HG03565 (cell line): ENCODE results near the gene SARS1.

Experiments used
- ATAC-seq: cut with Tn5 transposase; IDR thresholded peaks from one replicate; pipeline ENCODE4 v1.9.1; 2021; ENCODE audit warnings: mild to moderate bottlenecking, moderate library complexity; ENCODE audit not compliant: unreplicated experiment

SARS1 gene

DNA sequence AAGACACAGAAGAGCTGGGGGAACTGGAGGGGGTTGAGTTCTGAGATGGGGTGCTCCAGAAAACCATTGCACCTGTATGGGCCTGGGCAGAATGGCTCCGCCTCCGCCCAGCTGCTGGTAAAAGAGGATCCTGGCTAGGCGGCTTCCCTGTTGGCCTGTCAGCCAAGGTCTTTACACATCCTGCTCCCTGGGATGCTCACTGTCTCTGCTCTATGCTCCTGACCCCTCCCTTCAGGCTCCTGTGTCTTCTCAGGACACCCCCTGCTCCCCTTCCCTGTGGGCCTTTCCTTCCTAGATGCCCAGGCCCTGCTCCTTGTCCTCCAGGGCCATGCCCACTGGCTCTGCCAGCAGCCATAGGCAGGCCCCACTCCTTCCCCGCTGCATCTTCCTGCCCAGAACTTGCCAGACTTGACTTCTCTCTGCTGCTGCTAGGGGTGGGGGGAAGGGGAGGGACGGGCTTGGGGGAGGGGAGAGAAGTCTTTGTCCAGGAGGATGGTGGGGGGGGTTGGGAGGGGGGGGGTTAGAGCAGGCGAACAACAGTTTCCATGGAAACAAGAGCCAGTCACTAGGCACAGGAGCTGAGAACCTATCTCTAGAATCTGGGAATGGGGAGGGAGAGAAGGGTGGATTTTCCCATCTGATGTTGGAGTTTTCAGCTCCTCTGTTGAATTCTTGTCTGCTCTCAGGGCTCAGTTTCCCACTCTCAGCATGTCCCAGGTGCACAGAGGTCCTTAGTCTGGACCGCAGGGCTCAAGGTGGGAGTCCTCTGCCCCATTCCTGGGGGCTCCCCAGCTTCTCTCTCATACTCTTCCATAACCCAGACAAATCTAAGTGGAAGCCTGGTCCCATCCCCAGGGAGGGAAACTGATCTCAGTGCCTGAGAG lies 46.2 kb downstream of the SARS1 start:
- ATAC-seq: no peak

GRCh38 chr1:109261006-109261405 lies 47.3 kb downstream of the SARS1 start:
- ATAC-seq: no peak

GRCh38 chr1:109261578-109261977 lies 47.9 kb downstream of the SARS1 start:
- no peak for ATAC-seq

DNA sequence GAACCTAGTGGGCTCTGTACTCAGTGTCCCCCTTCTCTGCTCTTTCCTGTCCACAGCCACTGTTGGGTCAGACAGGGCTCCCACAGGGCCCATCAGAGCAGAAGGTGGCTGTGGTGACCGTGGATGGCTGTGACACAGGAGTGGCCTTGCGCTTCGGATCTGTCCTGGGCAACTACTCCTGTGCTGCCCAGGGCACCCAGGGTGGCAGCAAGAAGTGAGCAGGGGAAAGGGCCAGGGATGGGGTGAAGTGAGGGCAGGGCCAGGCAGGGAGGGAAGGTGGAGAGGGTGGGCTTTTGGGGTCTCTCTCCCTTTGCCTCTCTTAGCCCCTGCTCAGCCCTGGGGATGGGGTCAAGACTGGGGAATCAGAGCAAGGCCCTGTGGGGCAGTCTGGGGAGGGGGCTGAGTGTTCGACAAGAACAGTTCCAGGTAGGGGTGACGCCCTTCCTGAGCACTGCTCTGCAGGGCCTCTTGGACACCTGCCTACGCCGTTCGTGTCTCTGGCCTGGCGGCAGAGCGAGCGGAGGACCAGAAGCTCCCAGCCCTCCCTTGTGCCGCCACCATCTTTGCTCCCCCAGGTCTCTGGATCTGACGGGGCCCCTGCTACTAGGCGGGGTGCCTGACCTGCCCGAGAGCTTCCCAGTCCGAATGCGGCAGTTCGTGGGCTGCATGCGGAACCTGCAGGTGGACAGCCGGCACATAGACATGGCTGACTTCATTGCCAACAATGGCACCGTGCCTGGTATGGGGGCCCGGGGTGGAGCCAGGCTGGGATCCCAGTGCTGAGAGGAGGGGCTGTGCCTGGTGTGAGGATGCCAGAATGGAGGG lies 48.7 kb downstream of the SARS1 start:
- ATAC-seq: no peak

- ATAC-seq: no peak
These were observed 49.5 kb downstream of the SARS1 start for GRCh38 chr1:109263234-109263596.

DNA sequence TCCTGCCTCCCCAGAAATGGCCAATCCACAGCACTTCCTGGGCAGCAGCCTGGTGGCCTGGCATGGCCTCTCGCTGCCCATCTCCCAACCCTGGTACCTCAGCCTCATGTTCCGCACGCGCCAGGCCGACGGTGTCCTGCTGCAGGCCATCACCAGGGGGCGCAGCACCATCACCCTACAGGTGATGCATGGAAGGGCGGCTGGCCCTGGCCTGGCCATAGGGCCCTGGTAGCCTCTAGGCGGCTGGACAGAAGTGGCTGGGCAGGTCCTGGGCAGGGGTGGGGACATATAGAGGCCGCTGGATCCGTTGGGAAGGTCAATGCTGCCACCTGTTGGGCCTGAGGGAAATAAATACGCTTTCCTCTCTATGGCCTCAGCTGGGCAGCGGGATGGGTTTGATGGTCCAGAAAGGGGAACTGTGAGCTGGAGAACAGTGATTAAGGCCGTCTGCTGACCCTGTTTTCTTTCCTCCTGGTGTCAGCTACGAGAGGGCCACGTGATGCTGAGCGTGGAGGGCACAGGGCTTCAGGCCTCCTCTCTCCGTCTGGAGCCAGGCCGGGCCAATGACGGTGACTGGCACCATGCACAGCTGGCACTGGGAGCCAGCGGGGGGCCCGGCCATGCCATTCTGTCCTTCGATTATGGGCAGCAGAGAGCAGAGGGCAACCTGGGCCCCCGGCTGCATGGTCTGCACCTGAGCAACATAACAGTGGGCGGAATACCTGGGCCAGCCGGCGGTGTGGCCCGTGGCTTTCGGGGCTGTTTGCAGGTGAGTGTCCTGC lies 50.1 kb downstream of the SARS1 start:
- ATAC-seq: peak; percentile 49

GRCh38 chr1:109264379-109264755 lies 50.6 kb downstream of the SARS1 start:
- ATAC-seq: no peak

GRCh38 chr1:109265016-109265415 lies 51.3 kb downstream of the SARS1 start:
- ATAC-seq: no peak

DNA sequence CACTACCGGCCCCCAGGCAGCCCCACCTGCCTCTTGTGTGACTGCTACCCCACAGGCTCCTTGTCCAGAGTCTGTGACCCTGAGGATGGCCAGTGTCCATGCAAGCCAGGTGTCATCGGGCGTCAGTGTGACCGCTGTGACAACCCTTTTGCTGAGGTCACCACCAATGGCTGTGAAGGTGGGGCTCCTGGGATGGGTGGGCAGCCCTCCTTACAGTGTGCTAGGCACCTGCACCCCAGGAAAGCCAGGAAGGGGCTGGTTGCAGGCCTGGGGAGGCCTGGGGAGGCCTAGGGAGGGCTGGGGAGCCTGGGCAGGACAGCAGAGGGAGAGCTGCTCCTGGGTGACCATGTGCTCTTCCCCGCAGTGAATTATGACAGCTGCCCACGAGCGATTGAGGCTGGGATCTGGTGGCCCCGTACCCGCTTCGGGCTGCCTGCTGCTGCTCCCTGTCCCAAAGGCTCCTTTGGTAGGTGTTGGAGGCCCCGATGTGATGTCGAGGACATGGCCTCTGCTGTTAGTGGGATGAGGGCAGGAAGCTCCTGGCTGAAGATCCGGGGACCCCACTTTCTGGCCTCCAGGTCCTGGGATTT lies 52.1 kb downstream of the SARS1 start:
- ATAC-seq: no peak

DNA sequence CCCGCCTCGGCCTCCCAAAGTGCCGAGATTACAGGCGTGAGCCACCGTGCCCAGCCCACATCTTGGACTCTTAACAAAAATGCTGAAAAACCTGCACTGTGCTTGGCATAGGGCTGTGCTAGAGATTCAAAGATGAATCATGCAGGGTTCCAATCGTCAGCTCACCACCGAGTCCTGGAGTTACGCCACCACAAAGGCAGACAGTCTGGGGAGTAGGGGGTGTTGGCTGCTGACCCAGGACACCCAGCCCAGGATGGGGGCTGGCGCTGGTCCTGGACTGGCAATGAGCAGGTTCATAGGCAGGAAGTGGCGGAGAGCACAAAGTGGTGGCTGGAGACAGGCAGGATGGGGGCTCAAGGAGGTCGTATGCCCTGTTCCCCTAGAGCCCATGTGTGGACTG lies 53.2 kb downstream of the SARS1 start:
- no peak for ATAC-seq

- no peak for ATAC-seq
These were observed 54.1 kb downstream of the SARS1 start for GRCh38 chr1:109267743-109268300.

GRCh38 chr1:109268431-109269211 lies 54.9 kb downstream of the SARS1 start:
- ATAC-seq: no peak

DNA sequence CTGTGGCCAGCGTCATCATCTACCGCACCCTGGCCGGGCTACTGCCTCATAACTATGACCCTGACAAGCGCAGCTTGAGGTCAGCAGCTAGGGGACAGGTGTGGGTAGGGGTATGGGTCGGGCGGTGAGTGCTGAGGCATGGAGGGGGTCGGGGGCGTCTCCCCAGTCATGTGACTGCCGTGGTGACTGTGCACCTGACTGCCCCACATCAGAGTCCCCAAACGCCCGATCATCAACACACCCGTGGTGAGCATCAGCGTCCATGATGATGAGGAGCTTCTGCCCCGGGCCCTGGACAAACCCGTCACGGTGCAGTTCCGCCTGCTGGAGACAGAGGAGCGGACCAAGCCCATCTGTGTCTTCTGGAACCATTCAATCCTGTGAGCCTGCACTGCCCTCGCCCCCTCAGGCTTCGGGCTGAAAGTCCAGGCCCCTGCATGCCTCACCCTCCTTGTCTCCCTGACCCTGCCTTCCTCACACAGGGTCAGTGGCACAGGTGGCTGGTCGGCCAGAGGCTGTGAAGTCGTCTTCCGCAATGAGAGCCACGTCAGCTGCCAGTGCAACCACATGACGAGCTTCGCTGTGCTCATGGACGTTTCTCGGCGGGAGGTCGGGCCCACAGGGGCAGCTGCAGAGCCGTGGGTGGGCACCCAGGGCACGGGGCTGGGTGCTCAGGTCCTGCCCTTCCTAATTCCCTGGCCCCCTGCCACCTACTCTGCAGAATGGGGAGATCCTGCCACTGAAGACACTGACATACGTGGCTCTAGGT lies 55.7 kb downstream of the SARS1 start:
- ATAC-seq: no peak

- no peak for ATAC-seq
These were observed 56.4 kb downstream of the SARS1 start for GRCh38 chr1:109269981-109270622.

- no peak for ATAC-seq
These were observed 57.1 kb downstream of the SARS1 start for GRCh38 chr1:109270623-109271317.

- ATAC-seq: no peak
These were observed 57.7 kb downstream of the SARS1 start for GRCh38 chr1:109271458-109271857.

GRCh38 chr1:109272021-109272799 lies 58.5 kb downstream of the SARS1 start:
- no peak for ATAC-seq
